GM23248 (cell line): Measurements from ENCODE around the gene RER1. TPM values are rescaled to one million over a fixed set of nuclear protein-coding genes. Genes with fewer than 3 reads are reported as not detected.

Experiments
- DNase-seq: peaks from one replicate; pipeline ENCODE4 v3.0.0-alpha.2; 2015
- H2AFZ ChIP-seq: fragments of 200-600 bp; sonication (generic); 2 replicates; pipeline ENCODE4 v1.6.1; 2016; ENCODE audit warnings: antibody characterized with exemption
- H3F3A ChIP-seq: fragments of 200-600 bp; sonication (generic); 2 replicates; pipeline ENCODE4 v1.6.1; 2016; ENCODE audit warnings: mild to moderate bottlenecking, antibody characterized with exemption, mixed run types; ENCODE audit not compliant: insufficient read depth
- H3K27ac ChIP-seq: fragments of 200-600 bp; sonication (generic); 2 replicates; pipeline ENCODE4 v1.5.1; 2016; ENCODE audit warnings: mild to moderate bottlenecking
- H3K27me3 ChIP-seq: fragments of 200-600 bp; sonication (generic); replicated peaks from 2 replicates; pipeline ENCODE4 v1.6.1; 2016; ENCODE audit warnings: mild to moderate bottlenecking; ENCODE audit not compliant: insufficient read depth
- H3K36me3 ChIP-seq: fragments of 200-600 bp; sonication (generic); 2 replicates; pipeline ENCODE4 v1.6.1; 2016; ENCODE audit warnings: low read depth, mild to moderate bottlenecking
- H3K4me1 ChIP-seq: fragments of 200-600 bp; sonication (generic); 2 replicates; pipeline ENCODE4 v1.6.1; 2016; ENCODE audit warnings: mild to moderate bottlenecking; ENCODE audit not compliant: insufficient read depth
- H3K4me2 ChIP-seq: fragments of 200-600 bp; sonication (generic); one replicate; pipeline ENCODE4 v1.6.1; 2016; ENCODE audit warnings: mild to moderate bottlenecking; ENCODE audit not compliant: unreplicated experiment
- H3K4me3 ChIP-seq: fragments of 200-600 bp; sonication (generic); 2 replicates; pipeline ENCODE4 v1.5.1; 2016; ENCODE audit warnings: mild to moderate bottlenecking
- H3K79me2 ChIP-seq: fragments of 200-600 bp; sonication (generic); 2 replicates; pipeline ENCODE4 v1.6.1; 2016; ENCODE audit warnings: mild to moderate bottlenecking; ENCODE audit not compliant: insufficient read depth
- H3K9ac ChIP-seq: fragments of 200-600 bp; sonication (generic); 2 replicates; pipeline ENCODE4 v1.6.1; 2016; ENCODE audit warnings: mild to moderate bottlenecking
- H3K9me2 ChIP-seq: fragments of 200-600 bp; sonication (generic); 2 replicates; pipeline ENCODE4 v1.6.1; 2016; ENCODE audit warnings: mixed run types, mild to moderate bottlenecking, moderate library complexity; ENCODE audit not compliant: insufficient read depth
- H3K9me3 ChIP-seq: fragments of 200-600 bp; sonication (generic); one replicate; pipeline ENCODE4 v1.6.1; 2017; ENCODE audit warnings: low read depth
- H4K20me1 ChIP-seq: fragments of 200-600 bp; sonication (generic); 2 replicates; pipeline ENCODE4 v1.6.0; 2016; ENCODE audit not compliant: insufficient read depth
- EZH2 ChIP-seq: fragments of 200-600 bp; sonication (generic); IDR thresholded peaks from 2 replicates; pipeline ENCODE4 v1.6.1; 2018; ENCODE audit warnings: antibody characterized with exemption, mild to moderate bottlenecking; ENCODE audit not compliant: insufficient read depth, poor library complexity, severe bottlenecking
- EZH2phosphoT487 ChIP-seq: fragments of 200-600 bp; sonication (generic); IDR thresholded peaks from 2 replicates; pipeline ENCODE4 v1.6.1; 2018; ENCODE audit warnings: antibody characterized with exemption, moderate library complexity, mild to moderate bottlenecking, low read depth; ENCODE audit not compliant: insufficient read depth
- WGBS, 2 experiments: methylation state at CpG; one replicate each; pipeline ENCODE4 v1.1.6; 2015 to 2017; ENCODE audit warnings: low lambda C conversion rate in 2 of 2, low coverage in 1 of 2; ENCODE audit errors: missing lambda C conversion rate in 2 of 2; 5-methylcytosine and 5-hydroxymethylcytosine counted together
- in situ Hi-C: fragments of 300-500 bp; cut with MboI; formaldehyde crosslinking; loops from 2 replicates; pipeline ENCODE4 v1.15.0; 2020
- polyA plus RNA-seq: library from polyadenylated mRNA; unstranded; fragments of >200 nt; fragmentation: Nextera tagmentation; extraction: Ambion mirVana; gene quantifications from 2 replicates; pipeline ENCODE4 v1.2.1, GENCODE V29; 2016
- total RNA-seq: library from RNA; depleted of rRNA; stranded (reverse); fragments of >200 nt; shearing (Covaris generic); gene quantifications from 2 replicates; pipeline ENCODE4 v1.2.3, GENCODE V29; 2014

The RER1 gene
- total and polyA plus RNA-seq, 2 experiments from 2014 or later: 135 to 331 TPM

GRCh38 chr1:2408456-2408855 is 16.8 kb downstream of the RER1 start:
- Histone ChIP-seq H3K9me3 (no peaks in the 10 kb centered on the region), H2AFZ (no peak overlapping the region), H3K4me2 (no peak overlapping the region), H4K20me1 (no peaks in the 10 kb centered on the region), H3K36me3 (peaks cover 7% of the 10 kb centered on the region; the same call in 1 of the 2 replicates), H3K4me3 (no peak overlapping the region), H3K27me3 (no peaks in the 10 kb centered on the region), H3K4me1 (no peaks in the 10 kb centered on the region), H3K27ac (no peak overlapping the region), H3K79me2 (peaks cover 25% of the 10 kb centered on the region), H3K9me2 (no peaks in the 10 kb centered on the region), H3K9ac (no peak overlapping the region), H3F3A (peaks cover 20% of the 10 kb centered on the region)
- no peak for DNase-seq
- WGBS, 2 experiments: 89 to 92% methylated on average over 23 to 24 of the region's 24 CpGs
- in situ Hi-C loops: loop anchor here (25.0 kb wide), 1 partner anchor 604 kb away; the partner anchor contains the start of gene ACTRT2
- TF ChIP-seq EZH2phosphoT487: no peak
- TF ChIP-seq EZH2: no peak

GRCh38 chr1:2408859-2409276 is 17.2 kb downstream of the RER1 start:
- H3K9ac ChIP-seq: no peak overlapping the region
- H2AFZ ChIP-seq: no peak overlapping the region
- in situ Hi-C loops: loop anchor here (25.0 kb wide), 1 partner anchor 603 kb away; the partner anchor contains the start of gene ACTRT2
- no peaks in the 10 kb centered on the region for H3K9me2 ChIP-seq
- no peak overlapping the region for H3K4me2 ChIP-seq
- H3K9me3 ChIP-seq: no peaks in the 10 kb centered on the region
- H3K79me2 ChIP-seq: peaks cover 22% of the 10 kb centered on the region
- WGBS, 2 experiments: 95 to 99% methylated on average over 11 to 13 of the region's 13 CpGs
- H3K4me3 ChIP-seq: no peak overlapping the region
- peaks cover 17% of the 10 kb centered on the region for H3F3A ChIP-seq
- H3K27ac ChIP-seq: no peak overlapping the region
- TF ChIP-seq EZH2 (no peak), EZH2phosphoT487 (no peak)
- no peaks in the 10 kb centered on the region for H4K20me1 ChIP-seq
- DNase-seq: no peak
- peaks cover 4% of the 10 kb centered on the region; the same call in 1 of the 2 replicates for H3K36me3 ChIP-seq
- no peaks in the 10 kb centered on the region for H3K4me1 ChIP-seq
- H3K27me3 ChIP-seq: no peaks in the 10 kb centered on the region

GRCh38 chr1:2409745-2410144 is 18.1 kb downstream of the RER1 start:
- no peak for DNase-seq
- no peak overlapping the region for H3K4me3 ChIP-seq
- no peak overlapping the region for H2AFZ ChIP-seq
- no peaks in the 10 kb centered on the region for H3K36me3 ChIP-seq
- TF ChIP-seq EZH2phosphoT487: no peak
- TF ChIP-seq EZH2: no peak
- no peak overlapping the region for H3K9ac ChIP-seq
- peaks cover 8% of the 10 kb centered on the region for H3F3A ChIP-seq
- peaks cover 16% of the 10 kb centered on the region for H3K79me2 ChIP-seq
- no peaks in the 10 kb centered on the region for H4K20me1 ChIP-seq
- H3K27ac ChIP-seq: no peak overlapping the region
- H3K9me3 ChIP-seq: no peaks in the 10 kb centered on the region
- in situ Hi-C loops: loop anchor here (10.0 to 25.0 kb wide), 3 partner anchors 135 to 1015 kb away; partner anchors contain the start of gene ACTRT2
- 83 to 85% methylated on average over 12 of the region's 12 CpGs for WGBS, 2 experiments
- H3K27me3 ChIP-seq: no peaks in the 10 kb centered on the region
- no peak overlapping the region for H3K4me2 ChIP-seq
- H3K4me1 ChIP-seq: no peaks in the 10 kb centered on the region
- H3K9me2 ChIP-seq: no peaks in the 10 kb centered on the region

DNA sequence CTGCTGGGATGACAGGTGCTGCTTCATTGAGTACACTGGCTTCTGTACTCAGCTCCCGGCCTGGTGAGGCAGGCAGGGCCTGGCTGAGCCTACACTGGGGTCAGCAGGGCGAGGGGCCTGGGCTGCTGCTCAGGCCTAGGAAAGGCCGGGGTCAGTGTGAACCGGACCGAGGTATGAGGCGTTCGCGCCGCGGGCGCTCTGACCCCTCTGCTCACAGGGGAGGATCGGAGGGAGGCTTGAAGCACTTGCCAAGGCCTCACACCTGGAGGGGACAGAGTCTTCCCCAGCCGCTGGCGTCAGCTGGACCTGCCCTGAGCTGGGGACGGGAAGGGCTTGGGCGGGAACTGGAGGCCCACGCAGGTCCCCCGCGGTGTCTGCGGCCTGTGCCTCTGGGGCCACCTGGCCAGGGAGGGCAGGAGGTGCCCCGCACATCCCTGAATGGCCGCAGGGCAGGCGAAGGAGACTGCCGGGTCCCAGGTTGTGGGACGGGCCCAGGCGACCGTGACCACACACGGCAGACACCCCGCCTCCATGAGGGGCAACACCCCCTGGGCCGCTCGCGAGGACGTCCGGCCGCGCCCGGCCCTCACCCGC is 20.3 kb downstream of the RER1 start:
- WGBS, 2 experiments: 14% methylated on average over 20 to 23 of the region's 38 CpGs
- no peaks in the 10 kb centered on the region for H3K4me1 ChIP-seq
- in situ Hi-C loops: loop anchor here (10.0 to 25.0 kb wide), 3 partner anchors 133 to 1013 kb away; partner anchors contain the start of gene ACTRT2
- H3K9me2 ChIP-seq: no peaks in the 10 kb centered on the region
- H3K27ac ChIP-seq: peak overlapping the region; percentile 56
- peak overlapping the region; percentile 91 for H3K4me3 ChIP-seq
- H3K9me3 ChIP-seq: no peaks in the 10 kb centered on the region
- peak overlapping the region; percentile 89 for H3K9ac ChIP-seq
- H3K36me3 ChIP-seq: no peaks in the 10 kb centered on the region
- peaks cover 16% of the 10 kb centered on the region for H3K79me2 ChIP-seq
- no peaks in the 10 kb centered on the region for H3K27me3 ChIP-seq
- TF ChIP-seq EZH2phosphoT487 (no peak), EZH2 (no peak)
- peak; percentile 40 for DNase-seq
- H3K4me2 ChIP-seq: peak overlapping the region; percentile 86
- peak overlapping the region; percentile 79 for H2AFZ ChIP-seq
- no peaks in the 10 kb centered on the region for H4K20me1 ChIP-seq
- H3F3A ChIP-seq: no peaks in the 10 kb centered on the region
